ENCODE data around the gene NEK1.
"Not testable (repeated sequence)": the region's sequence is repeated elsewhere in the genome, so short reads cannot be mapped to it uniquely, and the experiment has no call there.

NEK1 gene

GRCh38 chr4:169601016-169601771 lies 11.2 kb downstream of the NEK1 start:
- DNase-seq, result no peak

GRCh38 chr4:169594560-169595195 lies 17.7 kb downstream of the NEK1 start:
- DNase-seq, result no peak

- DNase-seq, result no peak
Observed at GRCh38 chr4:169593050-169593560, 19.3 kb downstream of the NEK1 start.

GRCh38 chr4:169583563-169583962 lies 28.8 kb downstream of the NEK1 start:
- DNase-seq, result no peak

- no peak for DNase-seq
Observed at GRCh38 chr4:169582706-169583105, 29.7 kb downstream of the NEK1 start.

- DNase-seq, result no peak
Observed at GRCh38 chr4:169582203-169582602, 30.2 kb downstream of the NEK1 start.

- no peak for DNase-seq
Observed at GRCh38 chr4:169573889-169574288, 38.5 kb downstream of the NEK1 start.

- no peak for DNase-seq
Observed at GRCh38 chr4:169571435-169571834, 40.9 kb downstream of the NEK1 start.

- DNase-seq, result not testable (repeated sequence)
Observed at GRCh38 chr4:169571012-169571411, 41.4 kb downstream of the NEK1 start.

- not testable (repeated sequence) for DNase-seq
Observed at GRCh38 chr4:169570266-169570665, 42.1 kb downstream of the NEK1 start.

- not testable (repeated sequence) for DNase-seq
Observed at GRCh38 chr4:169569188-169569587, 43.2 kb downstream of the NEK1 start.

GRCh38 chr4:169567916-169568315 lies 44.5 kb downstream of the NEK1 start:
- no peak for DNase-seq

- peak in 1 of 2 donors; percentile 86 for DNase-seq
Observed at GRCh38 chr4:169566021-169566818, 46.2 kb downstream of the NEK1 start.

- no peak for DNase-seq
Observed at GRCh38 chr4:169565606-169566005, 46.8 kb downstream of the NEK1 start.

- DNase-seq, result no peak
Observed at GRCh38 chr4:169557061-169557636, 55.2 kb downstream of the NEK1 start.

- not testable (repeated sequence) for DNase-seq
Observed at GRCh38 chr4:169546548-169546947, 65.8 kb downstream of the NEK1 start.

GRCh38 chr4:169540774-169541173 lies 71.6 kb downstream of the NEK1 start:
- no peak for DNase-seq

- DNase-seq, result no peak
Observed at GRCh38 chr4:169530048-169530447, 82.3 kb downstream of the NEK1 start.

GRCh38 chr4:169523796-169524195 lies 88.6 kb downstream of the NEK1 start:
- no peak for DNase-seq

- no peak for DNase-seq
Observed at GRCh38 chr4:169510617-169511016, 101.8 kb downstream of the NEK1 start.

GRCh38 chr4:169506903-169507302 lies 105.5 kb downstream of the NEK1 start:
- DNase-seq, result no peak

GRCh38 chr4:169499907-169500306 lies 112.5 kb downstream of the NEK1 start:
- DNase-seq, result not testable (repeated sequence)

- DNase-seq, result not testable (repeated sequence)
Observed at GRCh38 chr4:169494234-169494633, 118.1 kb downstream of the NEK1 start.

Measured in hippocampal formation (tissue), 2 donors.